ENCODE data around the gene TLK2. TPM values are rescaled to one million over a fixed set of nuclear protein-coding genes. Genes with fewer than 3 reads are reported as not detected.

The TLK2 gene
- polyA plus RNA-seq, 1 donor (not counting 4 experiments of a cell fraction or from before 2014, with no cell fraction given), result 33.4 TPM

GRCh38 chr17:62616993-62617893 lies 138.6 kb downstream of the TLK2 start:
- no peak overlapping the region for H3K4me3 ChIP-seq (ENCODE audit: control insufficient read depth in 2 of 3, extremely low read depth in 1 of 3, insufficient read depth in 2 of 3, low read depth in 1 of 3, low read length in 3 of 3)
- no peaks in the 10 kb centered on the region for H3K79me2 ChIP-seq (ENCODE audit: control insufficient read depth, insufficient read depth, low read length)
- H3K9ac ChIP-seq (ENCODE audit: control insufficient read depth, extremely low read depth, insufficient read depth, low read length), result no peak overlapping the region
- H3K9me1 ChIP-seq (ENCODE audit: control insufficient read depth, extremely low read depth, insufficient read depth, low read length), result no peaks in the 10 kb centered on the region
- DNase-seq (ENCODE audit: low read depth, low spot score) (no peak), FAIRE-seq (no peak)
- H3K36me3 ChIP-seq (ENCODE audit: control insufficient read depth in 2 of 2, extremely low read depth in 1 of 2, insufficient read depth in 2 of 2, low read length in 2 of 2), result peaks cover 0 to 12% of the 10 kb centered on the region in 2 experiments
- no peaks in the 10 kb centered on the region for H4K20me1 ChIP-seq (ENCODE audit: control insufficient read depth, extremely low read depth, insufficient read depth, low read length)
- no peak overlapping the region for H3K27ac ChIP-seq (ENCODE audit: control insufficient read depth, insufficient read depth, low read length)
- dilution Hi-C loops (cut with MboI; ENCODE audit: extremely low pct_ligation_motif_present, low sequenced_read_pairs), result no loop called here
- no peak overlapping the region for H3K4me2 ChIP-seq (ENCODE audit: control insufficient read depth, extremely low read depth, insufficient read depth, low read depth, low read length)
- no peak overlapping the region for H2AFZ ChIP-seq (ENCODE audit: control insufficient read depth, low read length)
- H3K27me3 ChIP-seq (ENCODE audit: control insufficient read depth, extremely low read depth, insufficient read depth, low read length), result no peaks in the 10 kb centered on the region
- H3K9me3 ChIP-seq (ENCODE audit: control insufficient read depth, low read depth, low read length), result no peaks in the 10 kb centered on the region
- H3K4me1 ChIP-seq (ENCODE audit: control insufficient read depth, extremely low read depth, insufficient read depth, low read length), result peaks cover 7% of the 10 kb centered on the region
- TF ChIP-seq CTCF (optimal IDR thresholded peaks at IDR 0.05 in 1 of 3, IDR thresholded peaks at IDR 0.05 in 1 of 3, conservative IDR thresholded peaks at IDR 0.05 in 1 of 3; ENCODE audit: extremely low read depth in 1 of 3, insufficient read depth in 2 of 3, low read length in 3 of 3) (no peak), EZH2 (IDR thresholded peaks at IDR 0.05; ENCODE audit: low read length) (no peak)

GRCh38 chr17:62617894-62618472 lies 139.4 kb downstream of the TLK2 start:
- no peak for FAIRE-seq
- H4K20me1 ChIP-seq (ENCODE audit: control insufficient read depth, extremely low read depth, insufficient read depth, low read length), result no peaks in the 10 kb centered on the region
- no peak overlapping the region for H3K4me3 ChIP-seq (ENCODE audit: control insufficient read depth in 2 of 3, extremely low read depth in 1 of 3, insufficient read depth in 2 of 3, low read depth in 1 of 3, low read length in 3 of 3)
- no peaks in the 10 kb centered on the region for H3K79me2 ChIP-seq (ENCODE audit: control insufficient read depth, insufficient read depth, low read length)
- H3K36me3 ChIP-seq (ENCODE audit: control insufficient read depth in 2 of 2, extremely low read depth in 1 of 2, insufficient read depth in 2 of 2, low read length in 2 of 2), result peaks cover 0 to 11% of the 10 kb centered on the region in 2 experiments
- H3K9me1 ChIP-seq (ENCODE audit: control insufficient read depth, extremely low read depth, insufficient read depth, low read length), result no peaks in the 10 kb centered on the region
- H3K27me3 ChIP-seq (ENCODE audit: control insufficient read depth, extremely low read depth, insufficient read depth, low read length), result no peaks in the 10 kb centered on the region
- no peak overlapping the region for H3K9ac ChIP-seq (ENCODE audit: control insufficient read depth, extremely low read depth, insufficient read depth, low read length)
- no peak overlapping the region for H3K27ac ChIP-seq (ENCODE audit: control insufficient read depth, insufficient read depth, low read length)
- H2AFZ ChIP-seq (ENCODE audit: control insufficient read depth, low read length), result no peak overlapping the region
- DNase-seq (ENCODE audit: low read depth, low spot score), result no peak
- dilution Hi-C loops (cut with MboI; ENCODE audit: extremely low pct_ligation_motif_present, low sequenced_read_pairs), result no loop called here
- TF ChIP-seq CTCF (optimal IDR thresholded peaks at IDR 0.05 in 1 of 3, IDR thresholded peaks at IDR 0.05 in 1 of 3, conservative IDR thresholded peaks at IDR 0.05 in 1 of 3; ENCODE audit: extremely low read depth in 1 of 3, insufficient read depth in 2 of 3, low read length in 3 of 3) (no peak), EZH2 (IDR thresholded peaks at IDR 0.05; ENCODE audit: low read length) (no peak)
- H3K4me1 ChIP-seq (ENCODE audit: control insufficient read depth, extremely low read depth, insufficient read depth, low read length), result peaks cover 7% of the 10 kb centered on the region
- no peaks in the 10 kb centered on the region for H3K9me3 ChIP-seq (ENCODE audit: control insufficient read depth, low read depth, low read length)
- H3K4me2 ChIP-seq (ENCODE audit: control insufficient read depth, extremely low read depth, insufficient read depth, low read depth, low read length), result no peak overlapping the region

Measured in keratinocyte (primary cell).